ENCODE results near the gene NPNT. TPM values are rescaled to one million over a fixed set of nuclear protein-coding genes. Genes with fewer than 3 reads are reported as not detected.
"Not testable (repeated sequence)": the region's sequence is repeated elsewhere in the genome, so short reads cannot be mapped to it uniquely, and the experiment has no call there.

Gene NPNT, protein sequence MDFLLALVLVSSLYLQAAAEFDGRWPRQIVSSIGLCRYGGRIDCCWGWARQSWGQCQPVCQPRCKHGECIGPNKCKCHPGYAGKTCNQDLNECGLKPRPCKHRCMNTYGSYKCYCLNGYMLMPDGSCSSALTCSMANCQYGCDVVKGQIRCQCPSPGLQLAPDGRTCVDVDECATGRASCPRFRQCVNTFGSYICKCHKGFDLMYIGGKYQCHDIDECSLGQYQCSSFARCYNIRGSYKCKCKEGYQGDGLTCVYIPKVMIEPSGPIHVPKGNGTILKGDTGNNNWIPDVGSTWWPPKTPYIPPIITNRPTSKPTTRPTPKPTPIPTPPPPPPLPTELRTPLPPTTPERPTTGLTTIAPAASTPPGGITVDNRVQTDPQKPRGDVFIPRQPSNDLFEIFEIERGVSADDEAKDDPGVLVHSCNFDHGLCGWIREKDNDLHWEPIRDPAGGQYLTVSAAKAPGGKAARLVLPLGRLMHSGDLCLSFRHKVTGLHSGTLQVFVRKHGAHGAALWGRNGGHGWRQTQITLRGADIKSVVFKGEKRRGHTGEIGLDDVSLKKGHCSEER
- total RNA-seq: 1.5 and 15.4 TPM in 2 replicates

DNA sequence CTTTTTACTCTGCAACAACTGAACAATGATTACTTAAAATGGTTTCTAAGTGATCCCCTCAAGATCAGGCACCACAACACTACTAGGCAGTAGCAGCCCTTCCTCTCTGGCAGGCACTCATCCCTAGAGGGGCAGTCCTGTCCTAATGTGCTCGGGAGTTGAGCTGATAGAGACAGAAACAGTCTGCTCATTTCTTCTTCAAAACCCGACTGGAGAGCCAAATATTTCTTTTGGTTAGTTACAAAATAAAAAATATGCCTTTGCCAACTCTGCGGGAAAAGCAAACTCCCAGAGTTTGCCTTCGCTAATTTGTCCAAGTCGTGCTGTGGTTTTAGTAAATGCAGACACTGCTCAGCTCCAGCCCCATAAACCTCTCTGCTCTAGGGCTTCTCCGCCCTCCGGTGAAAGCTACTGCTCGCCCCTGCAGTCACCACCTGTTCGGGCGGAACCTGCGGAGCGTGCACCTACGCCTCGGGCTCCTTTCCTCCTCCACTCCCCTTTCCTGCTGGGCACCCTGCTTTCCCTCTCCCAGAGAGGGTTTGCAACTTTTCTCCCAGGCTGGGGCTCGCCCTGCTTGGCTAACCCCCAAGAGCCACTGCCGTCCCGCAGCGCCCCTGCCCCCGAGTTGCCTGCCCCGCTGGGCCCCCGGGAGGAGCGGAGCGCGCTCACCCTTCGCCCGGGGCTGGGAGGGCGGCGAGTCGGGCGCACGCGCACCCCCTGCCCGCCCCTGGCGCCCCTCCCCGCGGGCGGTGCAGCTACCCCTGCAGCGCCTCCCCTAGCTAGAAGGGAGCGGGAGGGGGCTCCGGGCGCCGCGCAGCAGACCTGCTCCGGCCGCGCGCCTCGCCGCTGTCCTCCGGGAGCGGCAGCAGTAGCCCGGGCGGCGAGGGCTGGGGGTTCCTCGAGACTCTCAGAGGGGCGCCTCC lies at the start of gene NPNT:
Gene NPNT, plus strand, starts transcription at position 812 of the 923 bp plus-strand sequence. CDS start 182 bp downstream, outside the sequence.
- DNase-seq (ENCODE audit: low read depth): no peak
- peak within 1 kb of the TSS; percentile 60 for H3K4me3 ChIP-seq (ENCODE audit: low read depth, low read length)
- TF ChIP-seq, protein P1, sequence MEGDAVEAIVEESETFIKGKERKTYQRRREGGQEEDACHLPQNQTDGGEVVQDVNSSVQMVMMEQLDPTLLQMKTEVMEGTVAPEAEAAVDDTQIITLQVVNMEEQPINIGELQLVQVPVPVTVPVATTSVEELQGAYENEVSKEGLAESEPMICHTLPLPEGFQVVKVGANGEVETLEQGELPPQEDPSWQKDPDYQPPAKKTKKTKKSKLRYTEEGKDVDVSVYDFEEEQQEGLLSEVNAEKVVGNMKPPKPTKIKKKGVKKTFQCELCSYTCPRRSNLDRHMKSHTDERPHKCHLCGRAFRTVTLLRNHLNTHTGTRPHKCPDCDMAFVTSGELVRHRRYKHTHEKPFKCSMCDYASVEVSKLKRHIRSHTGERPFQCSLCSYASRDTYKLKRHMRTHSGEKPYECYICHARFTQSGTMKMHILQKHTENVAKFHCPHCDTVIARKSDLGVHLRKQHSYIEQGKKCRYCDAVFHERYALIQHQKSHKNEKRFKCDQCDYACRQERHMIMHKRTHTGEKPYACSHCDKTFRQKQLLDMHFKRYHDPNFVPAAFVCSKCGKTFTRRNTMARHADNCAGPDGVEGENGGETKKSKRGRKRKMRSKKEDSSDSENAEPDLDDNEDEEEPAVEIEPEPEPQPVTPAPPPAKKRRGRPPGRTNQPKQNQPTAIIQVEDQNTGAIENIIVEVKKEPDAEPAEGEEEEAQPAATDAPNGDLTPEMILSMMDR (conservative IDR thresholded peaks at IDR 0.05; ENCODE audit: low read depth, low read length): no peak

DNA sequence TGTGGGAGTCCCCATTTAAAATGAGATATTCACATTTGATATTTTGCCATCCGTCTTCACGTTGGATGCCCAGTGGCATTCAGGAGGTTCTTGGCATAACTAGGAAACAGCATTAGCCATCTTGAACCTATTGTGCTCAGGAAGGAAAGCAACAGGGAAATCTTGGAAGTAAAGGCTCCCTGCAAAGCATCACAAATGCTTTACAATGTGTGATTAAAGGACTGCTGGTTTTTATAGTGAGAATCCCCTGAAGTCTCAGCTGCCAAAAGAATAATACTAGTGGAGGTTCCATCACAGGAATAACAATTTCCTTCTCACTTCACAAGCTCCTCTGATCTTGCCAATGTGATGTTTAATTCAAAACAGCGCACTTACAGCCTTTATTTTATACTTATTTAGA lies 49.7 kb upstream of the NPNT start:
- TF ChIP-seq, protein P1 (conservative IDR thresholded peaks at IDR 0.05; ENCODE audit: low read depth, low read length): no peak
- no peak overlapping the region for H3K4me3 ChIP-seq (ENCODE audit: low read depth, low read length)
- no peak for DNase-seq (ENCODE audit: low read depth)

DNA sequence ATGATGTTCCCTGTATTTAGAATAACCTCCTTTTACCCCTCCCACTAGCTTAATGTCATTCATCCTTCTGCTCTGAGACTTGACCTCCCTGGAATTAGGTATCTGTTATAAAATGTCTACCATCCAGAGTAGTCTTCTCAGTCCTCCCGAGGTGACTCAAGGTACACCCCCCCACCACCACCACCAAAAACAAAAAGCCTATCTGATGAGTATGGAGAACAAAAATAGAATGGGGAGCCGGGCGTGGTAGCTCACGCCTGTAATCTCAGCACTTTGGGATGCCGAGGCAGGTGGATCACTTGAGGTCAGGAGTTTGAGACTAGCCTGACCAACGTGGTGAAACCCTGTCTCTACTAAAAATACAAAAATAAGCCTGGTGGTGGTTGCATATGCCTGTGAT lies 46.9 kb upstream of the NPNT start:
- H3K4me3 ChIP-seq (ENCODE audit: low read depth, low read length); DNase-seq (ENCODE audit: low read depth): not testable (repeated sequence)

DNA sequence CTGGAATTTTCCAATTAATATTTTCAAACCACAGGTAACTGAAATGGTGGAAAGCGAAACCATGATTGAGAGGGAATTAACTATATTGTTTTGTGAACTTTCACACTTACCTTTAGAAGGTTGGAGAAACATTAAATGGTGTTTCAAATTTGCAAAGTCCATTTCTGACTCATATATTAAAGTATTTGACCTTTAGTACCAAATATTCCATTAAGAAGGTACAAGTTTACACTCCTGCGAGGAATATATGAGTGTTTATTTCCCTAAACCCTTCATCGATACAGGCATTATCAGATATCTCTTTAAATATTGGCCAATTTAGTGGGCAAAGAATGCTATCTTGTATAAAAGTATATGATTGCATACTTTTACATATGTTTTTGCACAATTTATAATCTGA lies 44.1 kb upstream of the NPNT start:
- DNase-seq (ENCODE audit: low read depth): no peak
- TF ChIP-seq, protein P1 (conservative IDR thresholded peaks at IDR 0.05; ENCODE audit: low read depth, low read length): no peak
- H3K4me3 ChIP-seq (ENCODE audit: low read depth, low read length): no peak overlapping the region

DNA sequence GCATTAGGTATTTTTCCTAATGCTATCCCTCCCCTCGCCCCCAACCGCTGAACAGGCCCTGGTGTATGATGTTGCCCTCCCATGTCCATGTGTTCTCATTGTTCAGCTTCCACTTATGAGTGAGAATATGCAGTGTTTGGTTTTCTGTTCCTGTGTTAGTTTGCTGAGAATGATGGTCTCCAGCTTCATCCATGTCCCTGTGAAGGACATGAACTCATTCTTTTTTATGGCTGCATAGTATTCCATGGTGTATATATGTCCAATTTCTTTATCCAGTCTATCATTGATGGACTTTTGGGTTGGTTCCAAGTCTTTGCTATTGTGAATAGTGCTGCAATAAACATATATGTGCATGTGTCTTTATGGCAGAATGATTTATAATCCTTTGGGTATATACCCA lies 43.0 kb upstream of the NPNT start:
- DNase-seq (ENCODE audit: low read depth): not testable (repeated sequence)

DNA sequence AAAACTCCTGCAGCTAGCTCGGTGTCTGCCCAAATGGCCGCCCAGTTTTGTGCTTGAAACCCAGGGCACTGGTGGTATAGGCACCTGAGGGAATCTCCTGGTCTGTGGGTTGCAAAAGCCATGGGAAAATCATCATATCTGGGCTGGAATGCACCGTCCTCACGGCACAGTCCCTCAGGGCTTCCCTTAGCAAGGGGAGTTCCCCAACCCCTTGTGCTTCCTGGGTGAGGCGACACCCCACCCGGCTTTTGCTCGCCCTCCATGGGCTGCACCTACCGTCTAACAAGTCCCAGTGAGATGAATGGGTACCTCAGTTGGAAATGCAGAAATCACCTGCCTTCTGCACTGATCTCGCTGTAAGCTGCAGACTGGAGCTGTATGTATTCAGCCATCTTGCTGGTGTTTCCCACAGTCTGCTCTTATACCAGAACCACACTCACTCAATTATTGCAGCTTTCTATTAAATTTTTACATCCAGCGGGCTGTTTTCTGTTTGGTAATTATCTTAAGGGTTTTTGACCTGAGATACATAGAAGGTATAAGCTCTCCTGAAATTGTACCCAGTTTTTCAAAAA lies 36.7 kb upstream of the NPNT start:
- H3K4me3 ChIP-seq (ENCODE audit: low read depth, low read length): no peak overlapping the region
- TF ChIP-seq, protein P1 (conservative IDR thresholded peaks at IDR 0.05; ENCODE audit: low read depth, low read length): no peak
- no peak for DNase-seq (ENCODE audit: low read depth)

More for the DNA sequence above, 43.0 kb upstream of the NPNT start:
- H3K4me3 ChIP-seq (ENCODE audit: low read depth, low read length): not testable (repeated sequence)

DNA sequence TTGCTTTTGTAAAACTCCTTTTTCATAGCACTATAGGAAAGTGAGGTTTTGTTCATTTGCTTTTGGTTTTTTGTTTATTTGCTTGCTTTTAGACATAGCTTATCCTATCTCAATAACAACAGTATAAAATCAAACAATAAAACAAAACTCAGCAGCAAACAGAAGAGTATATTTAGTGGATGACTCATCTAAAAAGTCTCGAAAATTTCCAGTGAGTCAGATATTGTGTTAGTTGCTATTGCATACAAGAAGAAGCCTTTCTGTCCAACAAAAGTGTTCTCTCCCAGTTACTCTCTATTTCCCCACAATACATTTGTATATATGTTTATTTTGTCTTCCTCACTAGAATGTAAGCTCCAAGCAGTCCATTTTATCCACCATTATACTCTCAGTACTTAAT lies 36.0 kb upstream of the NPNT start:
- H3K4me3 ChIP-seq (ENCODE audit: low read depth, low read length): no peak overlapping the region
- peak; percentile 12 for DNase-seq (ENCODE audit: low read depth)
- TF ChIP-seq, protein P1 (conservative IDR thresholded peaks at IDR 0.05; ENCODE audit: low read depth, low read length): no peak
